DND-41 (cell line): ENCODE results near the gene AKR1B15.

Source experiments
- EZH2 ChIP-seq: IDR thresholded peaks from 3 replicates; pipeline ENCODE4 v1.6.1; 2012; ENCODE audit warnings: borderline replicate concordance, low read depth, mild to moderate bottlenecking, moderate library complexity, low read length, inconsistent platforms; ENCODE audit not compliant: severe bottlenecking
- TF ChIP-seq, protein P1 (sequence below): IDR thresholded peaks from 2 replicates; pipeline ENCODE4 v1.5.1; 2012; ENCODE audit warnings: borderline replicate concordance, low read length, moderate library complexity, mild to moderate bottlenecking; ENCODE audit not compliant: poor library complexity, severe bottlenecking; ENCODE audit errors: extremely low read depth

DNA sequence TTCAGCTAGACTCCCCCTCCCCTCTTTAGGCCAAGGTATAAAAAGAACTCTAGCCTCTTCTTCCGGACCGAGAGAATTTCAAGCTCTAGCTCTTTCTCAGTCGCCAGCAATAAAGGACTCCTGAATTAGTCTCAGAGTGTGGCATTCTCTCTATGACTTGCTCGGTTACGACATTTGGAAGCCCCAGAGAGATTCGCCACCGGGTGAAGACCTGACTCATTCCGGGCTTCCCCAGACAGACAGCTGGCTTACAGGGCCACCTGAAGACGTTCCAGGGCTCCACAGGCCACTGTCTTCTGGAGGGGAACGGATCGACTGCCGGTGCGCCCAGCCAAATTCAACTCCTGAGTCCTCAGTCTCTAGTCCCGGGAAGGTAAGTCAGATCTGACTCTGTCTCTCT is at the start of gene AKR1B15:
- TF ChIP-seq, protein P1, sequence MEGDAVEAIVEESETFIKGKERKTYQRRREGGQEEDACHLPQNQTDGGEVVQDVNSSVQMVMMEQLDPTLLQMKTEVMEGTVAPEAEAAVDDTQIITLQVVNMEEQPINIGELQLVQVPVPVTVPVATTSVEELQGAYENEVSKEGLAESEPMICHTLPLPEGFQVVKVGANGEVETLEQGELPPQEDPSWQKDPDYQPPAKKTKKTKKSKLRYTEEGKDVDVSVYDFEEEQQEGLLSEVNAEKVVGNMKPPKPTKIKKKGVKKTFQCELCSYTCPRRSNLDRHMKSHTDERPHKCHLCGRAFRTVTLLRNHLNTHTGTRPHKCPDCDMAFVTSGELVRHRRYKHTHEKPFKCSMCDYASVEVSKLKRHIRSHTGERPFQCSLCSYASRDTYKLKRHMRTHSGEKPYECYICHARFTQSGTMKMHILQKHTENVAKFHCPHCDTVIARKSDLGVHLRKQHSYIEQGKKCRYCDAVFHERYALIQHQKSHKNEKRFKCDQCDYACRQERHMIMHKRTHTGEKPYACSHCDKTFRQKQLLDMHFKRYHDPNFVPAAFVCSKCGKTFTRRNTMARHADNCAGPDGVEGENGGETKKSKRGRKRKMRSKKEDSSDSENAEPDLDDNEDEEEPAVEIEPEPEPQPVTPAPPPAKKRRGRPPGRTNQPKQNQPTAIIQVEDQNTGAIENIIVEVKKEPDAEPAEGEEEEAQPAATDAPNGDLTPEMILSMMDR = no peak
- no peak for TF ChIP-seq EZH2
